Measurements from ENCODE around the gene ANKRD29.
A peak's percentile ranks its signal among the peaks of the same experiment; 100 is the strongest.

The ANKRD29 gene

GRCh38 chr18:23662309-23663263 is at the start of gene ANKRD29:
Gene ANKRD29 (minus strand): TSS chr18:23662911. CDS start chr18:23662730, 181 bp downstream.
- DNase-seq (ENCODE audit: extremely low read depth, insufficient read length), result peak; percentile 57

GRCh38 chr18:23712445-23712844 is 49.7 kb upstream of the ANKRD29 start:
- TF ChIP-seq CTCF (IDR thresholded peaks at IDR 0.05; ENCODE audit: insufficient read depth, low read length, poor library complexity, severe bottlenecking), result no peak
- no peak overlapping the region for H3K4me3 ChIP-seq (replicated peaks; ENCODE audit: low read depth, low read length)
- no peaks in the 10 kb centered on the region for H3K27me3 ChIP-seq (replicated peaks; ENCODE audit: control insufficient read depth, insufficient read depth, low read length)
- H3K36me3 ChIP-seq (ENCODE audit: control insufficient read depth, insufficient read depth, low read length), result no peaks in the 10 kb centered on the region
- DNase-seq (ENCODE audit: extremely low read depth, insufficient read length), result no peak

More at GRCh38 chr18:23662309-23663263, at the start of gene ANKRD29:
- Histone ChIP-seq H3K4me3 (replicated peaks; ENCODE audit: low read depth, low read length) (peak within 1 kb of the TSS; percentile 49), H3K36me3 (ENCODE audit: control insufficient read depth, insufficient read depth, low read length) (no peaks in the 10 kb centered on the region), H3K27me3 (replicated peaks; ENCODE audit: control insufficient read depth, insufficient read depth, low read length) (no peaks in the 10 kb centered on the region)
- TF ChIP-seq CTCF (IDR thresholded peaks at IDR 0.05; ENCODE audit: insufficient read depth, low read length, poor library complexity, severe bottlenecking), result no peak

GRCh38 chr18:23711426-23711825 is 48.7 kb upstream of the ANKRD29 start:
- no peak for DNase-seq (ENCODE audit: extremely low read depth, insufficient read length)
- H3K36me3 ChIP-seq (ENCODE audit: control insufficient read depth, insufficient read depth, low read length), result no peaks in the 10 kb centered on the region
- no peak for TF ChIP-seq CTCF (IDR thresholded peaks at IDR 0.05; ENCODE audit: insufficient read depth, low read length, poor library complexity, severe bottlenecking)
- no peak overlapping the region for H3K4me3 ChIP-seq (replicated peaks; ENCODE audit: low read depth, low read length)
- no peaks in the 10 kb centered on the region for H3K27me3 ChIP-seq (replicated peaks; ENCODE audit: control insufficient read depth, insufficient read depth, low read length)

- Histone ChIP-seq H3K27me3 (replicated peaks; ENCODE audit: control insufficient read depth, insufficient read depth, low read length) (no peaks in the 10 kb centered on the region), H3K4me3 (replicated peaks; ENCODE audit: low read depth, low read length) (no peak overlapping the region), H3K36me3 (ENCODE audit: control insufficient read depth, insufficient read depth, low read length) (no peaks in the 10 kb centered on the region)
- DNase-seq (ENCODE audit: extremely low read depth, insufficient read length), result no peak
- no peak for TF ChIP-seq CTCF (IDR thresholded peaks at IDR 0.05; ENCODE audit: insufficient read depth, low read length, poor library complexity, severe bottlenecking)
Measured at GRCh38 chr18:23710946-23711345, 48.2 kb upstream of the ANKRD29 start.

- no peak overlapping the region for H3K4me3 ChIP-seq (replicated peaks; ENCODE audit: low read depth, low read length)
- TF ChIP-seq CTCF (IDR thresholded peaks at IDR 0.05; ENCODE audit: insufficient read depth, low read length, poor library complexity, severe bottlenecking), result no peak
- H3K27me3 ChIP-seq (replicated peaks; ENCODE audit: control insufficient read depth, insufficient read depth, low read length), result no peaks in the 10 kb centered on the region
- H3K36me3 ChIP-seq (ENCODE audit: control insufficient read depth, insufficient read depth, low read length), result no peaks in the 10 kb centered on the region
- no peak for DNase-seq (ENCODE audit: extremely low read depth, insufficient read length)
Measured at GRCh38 chr18:23710068-23710527, 47.4 kb upstream of the ANKRD29 start.
